ENCODE measurements around the gene HSD17B2. TPM values are rescaled to one million over a fixed set of nuclear protein-coding genes. Genes with fewer than 3 reads are reported as not detected.

Gene HSD17B2
- total RNA-seq, 2 experiments from 2014 or later = not detected

GRCh38 chr16:82031116-82032084 lies 3.7 kb upstream of the HSD17B2 start:
- H3K27ac Mint-ChIP-seq = no peak overlapping the region
- peaks cover 15% of the 10 kb centered on the region for H3K27me3 Mint-ChIP-seq
- no peaks in the 10 kb centered on the region for H3K4me1 Mint-ChIP-seq
- CTCF ChIA-PET = interaction anchor here (2.1 kb wide), 1 partner anchor 199 kb away, joined by 7 read pairs; no protein-coding TSS in a partner anchor
- no peak for DNase-seq
- POLR2A ChIA-PET = no interaction called here
- no peaks in the 10 kb centered on the region for H3K36me3 Mint-ChIP-seq (ENCODE audit: low read depth)
- no peaks in the 10 kb centered on the region for H3K9me3 Mint-ChIP-seq
- no peak overlapping the region for H3K4me3 Mint-ChIP-seq

- DNase-seq = no peak
- ChIA-PET CTCF (interaction anchor here (0.6 kb wide), 1 partner anchor 19 kb away, joined by 4 read pairs; no protein-coding TSS in a partner anchor), POLR2A (no interaction called here)
- Mint-ChIP-seq H3K27ac (no peak overlapping the region), H3K27me3 (peaks cover 20% of the 10 kb centered on the region), H3K36me3 (ENCODE audit: low read depth) (no peaks in the 10 kb centered on the region), H3K4me3 (no peak overlapping the region), H3K9me3 (no peaks in the 10 kb centered on the region), H3K4me1 (no peaks in the 10 kb centered on the region)
These were observed 2.0 kb upstream of the HSD17B2 start for GRCh38 chr16:82033006-82033405.

GRCh38 chr16:82033683-82034300 lies 1.3 kb upstream of the HSD17B2 start:
- Mint-ChIP-seq H3K36me3 (ENCODE audit: low read depth) (no peaks in the 10 kb centered on the region), H3K9me3 (no peaks in the 10 kb centered on the region), H3K27ac (no peak overlapping the region), H3K27me3 (peaks cover 25% of the 10 kb centered on the region), H3K4me3 (no peak overlapping the region), H3K4me1 (no peaks in the 10 kb centered on the region)
- DNase-seq = no peak
- POLR2A ChIA-PET = no interaction called here
- CTCF ChIA-PET = interaction anchor here (0.6 kb wide), 1 partner anchor 19 kb away, joined by 4 read pairs; no protein-coding TSS in a partner anchor

- Mint-ChIP-seq H3K4me1 (no peaks in the 10 kb centered on the region), H3K4me3 (no peak overlapping the region), H3K9me3 (no peaks in the 10 kb centered on the region), H3K27me3 (peaks cover 32% of the 10 kb centered on the region), H3K36me3 (ENCODE audit: low read depth) (no peaks in the 10 kb centered on the region), H3K27ac (no peak overlapping the region)
- DNase-seq = no peak
- CTCF ChIA-PET = no interaction called here
- POLR2A ChIA-PET = no interaction called here
These were observed 2.2 kb downstream of the HSD17B2 start for GRCh38 chr16:82037251-82037650.

DNA sequence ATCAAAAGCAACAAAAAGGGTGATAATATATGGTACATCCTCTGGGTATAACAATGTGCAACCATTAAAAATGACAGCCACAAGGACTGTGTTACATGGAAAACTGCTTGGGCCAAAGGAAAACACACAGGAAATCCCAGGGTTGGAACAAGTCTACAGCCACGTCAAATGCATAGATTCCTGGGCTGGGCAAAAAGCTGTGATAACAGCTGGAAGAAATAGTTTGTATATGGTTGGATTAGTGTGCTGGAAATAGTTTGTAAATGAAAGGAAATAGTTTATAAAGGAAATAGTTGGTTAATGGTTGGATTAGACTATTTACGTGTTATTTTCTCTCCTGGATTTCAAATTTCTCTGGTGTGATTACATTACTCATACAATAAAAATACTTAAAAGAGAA lies 2.6 kb downstream of the HSD17B2 start:
- DNase-seq = no peak
- Mint-ChIP-seq H3K9me3 (no peaks in the 10 kb centered on the region), H3K27ac (no peak overlapping the region), H3K27me3 (peaks cover 32% of the 10 kb centered on the region), H3K4me3 (no peak overlapping the region), H3K36me3 (ENCODE audit: low read depth) (no peaks in the 10 kb centered on the region), H3K4me1 (no peaks in the 10 kb centered on the region)
- ChIA-PET POLR2A (no interaction called here), CTCF (no interaction called here)

GRCh38 chr16:82040296-82040695 lies 5.2 kb downstream of the HSD17B2 start:
- H3K36me3 Mint-ChIP-seq (ENCODE audit: low read depth) = no peaks in the 10 kb centered on the region
- ChIA-PET POLR2A (no interaction called here), CTCF (no interaction called here)
- H3K4me3 Mint-ChIP-seq = no peak overlapping the region
- no peak overlapping the region for H3K27ac Mint-ChIP-seq
- H3K27me3 Mint-ChIP-seq = peaks cover 23% of the 10 kb centered on the region
- H3K9me3 Mint-ChIP-seq = no peaks in the 10 kb centered on the region
- no peak for DNase-seq
- no peaks in the 10 kb centered on the region for H3K4me1 Mint-ChIP-seq

DNA sequence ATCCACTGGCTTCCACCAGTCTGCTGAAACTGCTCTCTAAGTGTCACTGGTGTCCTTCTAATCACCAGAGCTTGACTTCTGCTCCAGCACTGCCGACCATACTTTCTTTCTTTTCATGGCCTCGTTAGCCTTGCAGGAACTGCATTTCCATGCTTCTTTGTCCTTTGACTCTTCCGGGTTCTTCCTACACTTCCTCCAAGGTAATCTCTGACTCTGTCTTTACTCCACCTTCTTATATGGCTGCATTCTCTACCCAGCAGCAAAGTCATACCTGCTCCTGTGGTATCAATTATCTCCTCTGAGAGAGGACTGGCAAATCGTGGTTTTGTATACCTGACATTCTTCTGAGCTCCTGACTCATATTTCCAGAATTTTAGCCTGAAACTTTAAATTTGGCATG lies 6.5 kb downstream of the HSD17B2 start:
- no peaks in the 10 kb centered on the region for H3K9me3 Mint-ChIP-seq
- H3K27me3 Mint-ChIP-seq = peaks cover 17% of the 10 kb centered on the region
- POLR2A ChIA-PET = no interaction called here
- CTCF ChIA-PET = no interaction called here
- H3K27ac Mint-ChIP-seq = no peak overlapping the region
- no peaks in the 10 kb centered on the region for H3K36me3 Mint-ChIP-seq (ENCODE audit: low read depth)
- no peaks in the 10 kb centered on the region for H3K4me1 Mint-ChIP-seq
- DNase-seq = no peak
- no peak overlapping the region for H3K4me3 Mint-ChIP-seq

DNA sequence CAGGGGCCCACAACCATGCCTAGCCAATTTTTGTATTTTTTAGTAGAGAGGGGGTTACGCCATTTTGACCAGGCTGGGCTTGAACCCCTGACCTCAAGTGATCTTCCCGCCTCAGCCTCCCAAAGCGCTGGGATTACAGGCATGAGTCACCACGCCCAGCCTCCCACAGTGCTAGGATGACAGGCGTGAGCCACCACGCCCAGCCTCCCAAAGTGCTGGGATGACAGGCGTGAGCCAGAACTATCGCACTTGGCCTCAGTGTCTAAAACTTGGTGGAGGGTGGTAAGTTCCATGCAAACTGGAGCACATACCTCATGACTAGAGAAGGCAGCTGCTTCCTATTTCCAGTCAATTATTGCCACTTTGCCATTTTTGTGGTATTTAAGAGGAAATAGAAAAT lies 7.1 kb downstream of the HSD17B2 start:
- CTCF ChIA-PET = no interaction called here
- H3K4me3 Mint-ChIP-seq = no peak overlapping the region
- no peaks in the 10 kb centered on the region for H3K4me1 Mint-ChIP-seq
- peaks cover 17% of the 10 kb centered on the region for H3K27me3 Mint-ChIP-seq
- no peak for DNase-seq
- H3K36me3 Mint-ChIP-seq (ENCODE audit: low read depth) = no peaks in the 10 kb centered on the region
- POLR2A ChIA-PET = no interaction called here
- no peaks in the 10 kb centered on the region for H3K9me3 Mint-ChIP-seq
- no peak overlapping the region for H3K27ac Mint-ChIP-seq

DNA sequence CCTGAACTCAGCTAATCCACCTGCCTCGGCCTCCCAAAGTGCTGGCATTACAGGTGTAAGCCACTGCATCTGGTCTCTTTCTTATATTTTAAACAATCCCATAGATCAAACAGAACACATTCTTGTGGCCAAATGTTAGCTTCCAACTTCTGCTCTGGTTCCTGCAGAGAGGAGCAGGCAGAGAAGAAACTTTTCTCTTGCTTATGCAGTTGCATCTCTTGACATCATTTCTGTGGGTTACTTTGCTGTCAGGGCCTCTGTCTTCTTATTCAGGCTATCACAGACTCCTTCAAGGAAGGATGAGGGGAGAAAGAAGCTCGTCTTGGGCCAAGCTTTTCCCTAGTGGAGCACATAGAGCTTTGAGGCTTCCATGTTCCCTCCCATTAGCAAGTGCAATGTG lies 7.8 kb downstream of the HSD17B2 start:
- ChIA-PET POLR2A (no interaction called here), CTCF (no interaction called here)
- no peaks in the 10 kb centered on the region for H3K9me3 Mint-ChIP-seq
- H3K27me3 Mint-ChIP-seq = peaks cover 17% of the 10 kb centered on the region
- H3K4me1 Mint-ChIP-seq = no peaks in the 10 kb centered on the region
- H3K4me3 Mint-ChIP-seq = no peak overlapping the region
- no peaks in the 10 kb centered on the region for H3K36me3 Mint-ChIP-seq (ENCODE audit: low read depth)
- no peak overlapping the region for H3K27ac Mint-ChIP-seq
- DNase-seq = no peak

GRCh38 chr16:82043680-82044584 lies 8.9 kb downstream of the HSD17B2 start:
- Mint-ChIP-seq H3K27me3 (peaks cover 19% of the 10 kb centered on the region), H3K27ac (no peak overlapping the region), H3K4me1 (no peaks in the 10 kb centered on the region), H3K36me3 (ENCODE audit: low read depth) (no peaks in the 10 kb centered on the region), H3K4me3 (no peak overlapping the region), H3K9me3 (no peaks in the 10 kb centered on the region)
- POLR2A ChIA-PET = no interaction called here
- no peak for DNase-seq
- CTCF ChIA-PET = no interaction called here

GRCh38 chr16:82044585-82044911 lies 9.5 kb downstream of the HSD17B2 start:
- DNase-seq = no peak
- H3K27ac Mint-ChIP-seq = no peak overlapping the region
- H3K36me3 Mint-ChIP-seq (ENCODE audit: low read depth) = no peaks in the 10 kb centered on the region
- no peaks in the 10 kb centered on the region for H3K9me3 Mint-ChIP-seq
- no peak overlapping the region for H3K4me3 Mint-ChIP-seq
- POLR2A ChIA-PET = no interaction called here
- H3K27me3 Mint-ChIP-seq = peaks cover 18% of the 10 kb centered on the region
- CTCF ChIA-PET = no interaction called here
- H3K4me1 Mint-ChIP-seq = no peaks in the 10 kb centered on the region

DNA sequence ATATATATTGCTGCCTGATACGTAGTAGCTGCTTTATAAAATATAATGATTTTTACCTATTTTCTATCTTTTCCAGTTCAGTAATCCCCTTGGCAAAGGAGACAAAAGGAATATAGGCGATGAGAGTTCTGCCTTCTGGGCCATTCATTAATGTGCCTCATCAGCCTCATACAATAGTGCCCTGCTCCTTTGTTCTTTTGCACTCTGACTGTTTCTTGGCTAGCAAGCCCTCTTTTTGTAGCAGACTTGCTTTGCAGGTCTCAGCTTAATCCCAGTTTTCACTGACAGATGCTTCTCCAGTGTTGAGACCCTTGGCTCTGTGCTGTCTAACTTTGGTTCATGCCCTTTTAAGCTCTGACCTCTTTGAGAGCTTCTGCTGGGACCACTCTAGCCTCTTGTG lies 10.4 kb downstream of the HSD17B2 start:
- CTCF ChIA-PET = no interaction called here
- DNase-seq = no peak
- Mint-ChIP-seq H3K36me3 (ENCODE audit: low read depth) (no peaks in the 10 kb centered on the region), H3K4me1 (no peaks in the 10 kb centered on the region), H3K27me3 (peaks cover 24% of the 10 kb centered on the region), H3K27ac (no peak overlapping the region), H3K9me3 (no peaks in the 10 kb centered on the region), H3K4me3 (no peak overlapping the region)
- POLR2A ChIA-PET = no interaction called here

DNA sequence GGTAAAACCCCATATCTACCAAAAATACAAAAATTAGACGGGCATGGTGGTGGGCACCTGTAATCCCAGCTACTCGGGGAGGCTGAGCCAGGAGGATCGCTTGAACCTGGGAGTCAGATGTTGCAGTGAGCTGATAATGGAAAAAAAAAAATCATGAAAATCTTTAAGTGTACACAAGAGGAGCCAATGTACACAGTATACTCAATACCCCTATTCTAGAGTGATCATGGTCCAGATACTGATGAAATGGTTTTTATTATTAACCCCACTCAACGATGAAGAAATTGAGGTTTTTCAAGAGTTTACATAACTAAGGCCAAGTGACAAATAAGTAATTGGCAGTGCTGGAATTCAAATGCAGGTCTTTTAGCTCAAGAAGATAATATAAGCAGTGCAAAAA lies 11.5 kb downstream of the HSD17B2 start:
- no peaks in the 10 kb centered on the region for H3K9me3 Mint-ChIP-seq
- DNase-seq = no peak
- H3K36me3 Mint-ChIP-seq (ENCODE audit: low read depth) = no peaks in the 10 kb centered on the region
- H3K4me3 Mint-ChIP-seq = no peak overlapping the region
- no peaks in the 10 kb centered on the region for H3K4me1 Mint-ChIP-seq
- H3K27ac Mint-ChIP-seq = no peak overlapping the region
- H3K27me3 Mint-ChIP-seq = peaks cover 25% of the 10 kb centered on the region
- ChIA-PET POLR2A (no interaction called here), CTCF (interaction anchor here (1.5 kb wide), 1 partner anchor 15 kb away, joined by 3 read pairs; no protein-coding TSS in a partner anchor)

All from activated CD4-positive, alpha-beta memory T cell treated with anti-CD3 and anti-CD28 coated beads, Interleukin-2, amount 10 ng/mL, durations not matched to agents 7 days and 5 days (primary cell).